Measurements from ENCODE around the gene PRDM10.
A peak's percentile ranks its signal among the peaks of the same experiment; 100 is the strongest.

The PRDM10 gene

DNA sequence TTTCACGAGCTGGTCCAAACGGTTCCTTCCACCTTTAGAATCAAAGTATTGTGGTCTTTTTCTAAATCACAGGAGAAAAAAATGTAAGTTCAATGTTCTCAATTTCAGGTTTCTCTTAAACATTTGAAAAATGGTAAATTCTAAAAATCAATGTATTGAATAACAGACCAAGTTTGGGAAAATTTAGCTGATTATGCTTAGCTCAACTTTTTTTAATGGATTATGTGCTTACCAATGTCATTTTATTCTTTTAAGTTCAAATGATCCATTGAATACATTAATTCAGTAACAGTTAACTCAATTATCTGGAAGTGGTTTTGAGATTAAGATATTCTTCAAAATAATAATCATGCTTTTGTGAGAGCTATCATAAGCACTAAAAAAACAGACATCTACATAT lies 5.1 kb downstream of the PRDM10 start:
- peaks cover 45% of the 10 kb centered on the region for H3K4me1 Mint-ChIP-seq
- H3K9me3 Mint-ChIP-seq = no peaks in the 10 kb centered on the region
- H3K36me3 Mint-ChIP-seq = peaks cover 3% of the 10 kb centered on the region
- no peak overlapping the region for H3K27ac Mint-ChIP-seq
- H3K27me3 Mint-ChIP-seq = no peaks in the 10 kb centered on the region
- H3K4me3 Mint-ChIP-seq = no peak overlapping the region

DNA sequence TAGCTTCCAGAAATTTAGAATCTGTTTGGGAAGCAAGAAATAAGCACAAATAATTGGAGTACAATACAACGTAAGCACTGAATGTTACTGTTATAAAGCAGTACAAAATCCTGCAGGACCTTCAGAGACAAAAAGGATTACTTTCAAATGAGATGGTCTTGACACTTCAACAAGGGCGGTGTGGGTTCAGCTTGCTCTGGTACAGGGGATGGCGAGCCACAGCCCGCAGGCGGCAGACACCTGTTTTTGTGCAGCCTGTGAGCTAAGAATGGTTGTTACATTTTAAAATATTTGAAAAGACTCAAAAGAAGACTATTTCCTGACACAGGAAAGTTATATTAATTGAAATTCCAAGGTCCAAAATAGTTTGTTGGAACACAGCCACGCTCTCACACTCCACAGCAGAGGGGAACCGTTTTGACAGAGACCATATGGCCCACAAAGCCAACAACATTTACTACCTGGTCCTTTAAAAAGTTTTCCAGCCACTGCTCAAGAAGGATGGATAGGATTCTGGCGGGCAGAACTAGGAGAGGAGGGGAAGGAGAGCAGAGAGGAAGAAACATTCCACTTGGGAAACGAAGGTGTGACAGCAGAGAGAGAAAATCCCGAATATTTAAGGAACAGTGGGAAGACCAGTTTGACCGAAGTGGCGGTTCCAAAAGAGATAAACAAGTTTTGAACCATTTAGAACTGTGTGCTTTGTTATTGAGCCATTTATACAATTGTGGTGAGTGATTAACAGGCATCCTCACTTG lies 6.3 kb downstream of the PRDM10 start:
- Mint-ChIP-seq H3K27ac (peak overlapping the region; percentile 36), H3K27me3 (no peaks in the 10 kb centered on the region), H3K4me3 (no peak overlapping the region), H3K4me1 (peaks cover 50% of the 10 kb centered on the region), H3K36me3 (peaks cover 3% of the 10 kb centered on the region), H3K9me3 (no peaks in the 10 kb centered on the region)

DNA sequence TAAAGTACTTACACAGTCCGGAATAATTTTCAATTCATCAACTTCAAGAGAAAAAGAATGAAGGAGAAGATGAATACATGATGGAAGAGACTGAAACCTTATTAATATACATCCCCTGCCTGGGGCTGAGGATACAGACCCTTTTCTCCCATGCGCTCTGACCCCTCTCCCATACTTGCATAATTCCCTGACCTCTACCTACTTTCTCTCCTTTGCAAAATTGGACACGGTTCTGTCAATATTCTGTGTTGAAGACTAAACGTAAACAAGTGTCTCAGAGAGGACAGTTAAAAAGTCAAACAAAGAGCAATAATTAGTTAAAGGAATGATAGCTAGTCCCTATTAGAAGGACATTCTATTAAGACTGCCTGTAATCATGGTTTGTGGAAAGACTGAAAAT lies 7.5 kb downstream of the PRDM10 start:
- Mint-ChIP-seq H3K27ac (no peak overlapping the region), H3K27me3 (no peaks in the 10 kb centered on the region), H3K4me1 (peaks cover 38% of the 10 kb centered on the region), H3K4me3 (no peak overlapping the region), H3K9me3 (no peaks in the 10 kb centered on the region), H3K36me3 (peaks cover 3% of the 10 kb centered on the region)

DNA sequence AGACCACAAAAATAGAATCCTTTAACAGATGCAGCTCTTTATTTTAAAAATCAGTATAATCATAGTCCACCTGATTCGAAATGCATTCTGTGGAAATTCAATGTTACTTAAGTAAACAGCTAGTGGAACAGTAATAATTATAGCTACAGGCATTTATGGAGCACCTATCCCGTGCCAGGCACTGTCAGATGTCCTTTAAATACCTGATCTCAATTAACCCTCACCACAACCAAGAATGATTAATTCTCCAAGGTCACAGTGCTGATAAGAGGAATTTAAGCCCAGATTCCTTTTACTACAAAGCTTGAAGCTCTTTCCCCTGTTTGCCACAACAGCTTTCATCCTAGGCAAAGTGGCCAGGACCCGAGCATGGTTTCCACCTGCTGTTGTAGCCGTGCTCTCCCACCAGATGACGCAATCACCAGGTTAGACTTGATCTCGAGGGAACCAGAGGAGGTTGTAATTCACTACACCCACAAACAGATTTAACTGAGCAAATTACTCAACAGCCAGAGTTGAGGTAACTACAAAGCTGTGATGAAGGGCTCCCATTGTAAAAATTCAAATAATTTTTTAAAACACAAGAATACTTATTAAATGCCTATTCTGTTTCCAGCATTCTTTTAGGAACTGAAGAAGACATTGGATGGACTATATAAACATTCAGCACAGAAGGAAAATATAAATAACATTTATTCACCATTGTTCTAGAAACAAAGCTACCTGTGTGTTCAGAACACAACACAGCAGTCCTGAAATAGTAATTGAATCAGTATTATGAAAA lies 10.3 kb downstream of the PRDM10 start:
- H3K36me3 Mint-ChIP-seq = peaks cover 3% of the 10 kb centered on the region
- H3K27ac Mint-ChIP-seq = no peak overlapping the region

DNA sequence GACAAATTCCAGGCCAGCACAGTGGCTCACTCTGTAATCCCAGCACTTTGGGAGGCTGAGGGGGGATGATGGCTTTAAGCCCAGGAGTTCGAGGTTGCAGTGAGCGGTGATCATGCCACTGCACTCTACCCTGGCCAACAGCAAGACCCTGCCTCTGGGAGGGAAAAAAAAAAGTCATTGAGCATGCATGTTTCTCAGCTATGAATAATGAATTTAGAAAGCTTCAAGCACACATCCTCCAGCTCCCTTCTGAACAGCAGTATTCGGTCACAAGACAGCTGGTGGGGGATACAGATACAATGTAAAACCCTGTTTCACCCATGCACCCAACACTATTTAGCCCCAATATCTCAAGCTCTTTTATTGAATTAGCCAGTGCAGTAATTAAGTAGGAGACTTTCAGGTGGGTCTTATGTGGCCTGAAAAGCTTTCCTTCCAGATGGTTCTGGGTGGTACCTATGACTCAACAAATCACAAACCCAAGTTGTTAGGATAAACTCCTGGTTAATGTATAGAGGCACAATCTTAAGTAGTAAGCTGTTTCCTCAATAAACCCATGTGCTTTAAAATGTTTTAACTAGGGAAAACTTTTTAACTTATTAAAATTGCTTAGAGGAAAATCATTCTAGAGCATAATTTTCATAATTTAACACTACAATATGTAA lies 13.4 kb downstream of the PRDM10 start:
- Mint-ChIP-seq H3K36me3 (peaks cover 5% of the 10 kb centered on the region), H3K9me3 (no peaks in the 10 kb centered on the region), H3K27me3 (no peaks in the 10 kb centered on the region), H3K4me1 (peaks cover 15% of the 10 kb centered on the region), H3K4me3 (no peak overlapping the region), H3K27ac (no peak overlapping the region)

More for the DNA sequence above, 10.3 kb downstream of the PRDM10 start:
- Mint-ChIP-seq H3K4me1 (peaks cover 18% of the 10 kb centered on the region), H3K9me3 (no peaks in the 10 kb centered on the region), H3K27me3 (no peaks in the 10 kb centered on the region), H3K4me3 (peak overlapping the region; percentile 17)

DNA sequence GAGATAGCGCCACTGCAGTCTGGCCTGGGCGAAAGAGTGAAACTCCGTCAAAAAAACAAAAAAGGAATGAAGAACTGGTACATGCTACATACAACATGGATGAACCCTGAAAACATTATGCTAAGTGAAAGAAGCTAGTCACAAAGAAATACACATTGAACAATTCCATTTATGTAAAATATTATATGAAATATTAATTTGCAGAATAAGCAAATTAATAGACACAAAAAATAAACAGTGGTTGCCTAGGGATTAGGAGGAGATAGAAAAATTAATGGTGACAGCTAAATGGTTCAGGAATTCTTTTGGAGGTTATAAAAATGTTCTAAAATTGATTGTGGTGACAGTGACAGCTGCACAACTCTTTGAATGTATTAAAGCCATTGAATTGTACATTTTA lies 14.7 kb downstream of the PRDM10 start:
- Mint-ChIP-seq H3K36me3 (peaks cover 5% of the 10 kb centered on the region), H3K4me3 (no peak overlapping the region)

DNA sequence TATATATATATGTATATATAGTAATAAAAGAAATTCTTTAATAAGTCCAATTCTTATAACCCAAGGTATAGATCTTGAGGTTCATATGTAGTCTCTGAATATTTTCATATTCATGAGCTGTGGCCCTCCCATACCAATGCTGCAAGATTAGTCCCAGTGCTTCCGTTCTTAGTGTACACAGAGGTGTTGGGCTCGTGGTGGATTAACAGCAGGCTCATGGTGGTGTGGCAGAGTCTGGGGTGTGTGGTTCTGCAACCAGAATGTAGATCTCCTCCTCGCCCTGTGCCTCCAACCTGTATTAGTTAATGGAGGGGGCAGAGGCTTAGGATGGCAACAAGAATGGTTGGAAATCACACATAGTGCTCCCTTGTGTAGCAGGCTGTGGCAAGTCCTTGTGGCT lies 16.8 kb downstream of the PRDM10 start:
- Mint-ChIP-seq H3K4me3 (no peak overlapping the region), H3K36me3 (peaks cover 5% of the 10 kb centered on the region), H3K27ac (no peak overlapping the region), H3K27me3 (no peaks in the 10 kb centered on the region), H3K4me1 (peaks cover 8% of the 10 kb centered on the region), H3K9me3 (no peaks in the 10 kb centered on the region)

More for the DNA sequence above, 14.7 kb downstream of the PRDM10 start:
- Mint-ChIP-seq H3K9me3 (no peaks in the 10 kb centered on the region), H3K27ac (no peak overlapping the region), H3K27me3 (no peaks in the 10 kb centered on the region), H3K4me1 (peaks cover 16% of the 10 kb centered on the region)

DNA sequence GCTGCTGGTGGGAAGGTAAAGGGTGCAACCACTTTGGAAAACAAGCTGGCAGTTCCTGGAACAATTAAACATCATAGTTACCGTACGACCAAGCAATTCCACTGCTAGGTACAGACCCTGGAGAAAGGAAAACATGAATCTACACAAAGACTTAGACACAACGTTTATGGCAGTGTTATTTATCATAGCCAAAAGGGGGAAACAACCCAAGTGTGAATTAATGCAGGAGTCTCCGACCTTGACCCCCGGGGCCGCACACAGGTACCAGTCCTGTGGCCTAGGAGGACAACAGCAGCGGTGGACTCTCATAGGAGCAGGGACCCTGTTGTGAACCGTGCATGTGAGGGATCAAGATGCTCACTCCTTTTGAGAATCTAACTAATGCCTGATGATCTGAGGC lies 22.5 kb downstream of the PRDM10 start:
- Mint-ChIP-seq H3K27me3 (no peaks in the 10 kb centered on the region), H3K9me3 (no peaks in the 10 kb centered on the region), H3K27ac (no peak overlapping the region), H3K4me1 (peaks cover 12% of the 10 kb centered on the region), H3K36me3 (peaks cover 6% of the 10 kb centered on the region), H3K4me3 (no peak overlapping the region)

DNA sequence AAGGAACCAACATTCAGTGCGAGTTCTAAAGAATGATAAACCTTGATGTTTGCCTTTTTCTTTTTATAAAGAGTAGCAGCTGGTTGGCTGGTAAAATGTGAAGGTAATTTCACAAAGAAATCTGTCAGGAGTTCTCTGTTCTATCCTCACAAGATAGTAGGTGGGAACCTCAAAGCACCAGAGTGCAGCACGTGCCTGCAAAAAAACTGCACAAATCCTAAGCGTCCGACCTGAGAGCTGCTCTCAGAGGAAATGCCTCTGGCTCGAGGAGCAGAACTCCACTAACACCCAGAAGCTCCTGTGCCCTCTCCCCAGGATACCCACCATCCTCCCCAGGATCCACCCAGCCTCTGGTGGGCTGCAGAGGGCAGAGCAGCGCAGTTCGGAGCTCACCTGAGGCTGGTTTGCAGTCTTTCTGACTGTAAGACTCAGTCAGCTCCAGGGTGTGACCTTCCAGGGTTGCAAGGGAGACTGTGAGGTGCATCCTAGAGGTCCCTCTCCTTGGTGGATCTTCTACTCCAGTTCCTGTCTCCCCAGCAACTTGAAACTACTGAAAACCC lies 23.5 kb downstream of the PRDM10 start:
- H3K36me3 Mint-ChIP-seq = peaks cover 2% of the 10 kb centered on the region
- H3K27me3 Mint-ChIP-seq = no peaks in the 10 kb centered on the region
- H3K4me1 Mint-ChIP-seq = peaks cover 3% of the 10 kb centered on the region
- no peaks in the 10 kb centered on the region for H3K9me3 Mint-ChIP-seq
- no peak overlapping the region for H3K27ac Mint-ChIP-seq
- H3K4me3 Mint-ChIP-seq = no peak overlapping the region

DNA sequence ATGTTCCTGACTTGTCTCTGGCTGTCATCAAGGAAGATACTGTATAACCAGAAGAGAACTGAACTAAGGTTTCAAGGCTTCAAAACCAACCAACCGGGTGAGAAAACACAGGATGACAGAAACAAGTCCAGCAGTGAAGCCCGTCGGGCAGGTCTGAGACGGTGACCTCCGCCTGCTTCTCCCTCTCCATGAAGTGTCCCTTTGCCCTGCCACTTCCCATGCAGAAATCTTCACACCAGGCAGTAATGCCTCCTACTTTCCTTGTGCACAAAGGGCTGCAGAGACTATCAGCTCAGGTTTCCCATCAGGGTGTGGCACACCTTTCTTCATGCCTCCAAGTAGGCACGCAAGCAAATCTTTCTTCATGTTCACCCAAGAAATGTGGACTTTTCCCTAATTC lies 24.2 kb downstream of the PRDM10 start:
- peaks cover 2% of the 10 kb centered on the region for H3K36me3 Mint-ChIP-seq
- H3K4me1 Mint-ChIP-seq = peaks cover 3% of the 10 kb centered on the region
- H3K4me3 Mint-ChIP-seq = no peak overlapping the region
- no peak overlapping the region for H3K27ac Mint-ChIP-seq
- H3K27me3 Mint-ChIP-seq = no peaks in the 10 kb centered on the region
- no peaks in the 10 kb centered on the region for H3K9me3 Mint-ChIP-seq

DNA sequence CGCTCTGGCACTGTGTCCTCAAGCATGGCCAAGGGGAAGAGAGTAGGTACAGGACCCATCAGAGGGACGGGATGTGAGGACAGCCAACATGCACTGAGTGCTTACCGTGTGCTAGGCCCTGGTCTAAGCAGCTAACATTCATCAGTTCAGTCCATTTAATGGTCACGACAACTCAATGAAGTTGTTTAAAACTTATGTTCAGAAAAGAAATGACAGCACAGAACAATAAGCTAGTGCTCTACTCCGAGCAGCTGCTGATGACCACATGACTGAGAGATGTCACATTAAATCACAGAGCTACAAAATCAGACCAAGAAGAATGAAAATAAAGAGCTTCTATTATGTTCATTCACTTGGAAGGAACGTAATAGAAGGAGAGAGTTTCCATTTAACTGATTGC lies 26.3 kb downstream of the PRDM10 start:
- Mint-ChIP-seq H3K27me3 (no peaks in the 10 kb centered on the region), H3K27ac (no peak overlapping the region), H3K36me3 (peaks cover 2% of the 10 kb centered on the region), H3K4me1 (peaks cover 7% of the 10 kb centered on the region), H3K4me3 (no peak overlapping the region), H3K9me3 (no peaks in the 10 kb centered on the region)

DNA sequence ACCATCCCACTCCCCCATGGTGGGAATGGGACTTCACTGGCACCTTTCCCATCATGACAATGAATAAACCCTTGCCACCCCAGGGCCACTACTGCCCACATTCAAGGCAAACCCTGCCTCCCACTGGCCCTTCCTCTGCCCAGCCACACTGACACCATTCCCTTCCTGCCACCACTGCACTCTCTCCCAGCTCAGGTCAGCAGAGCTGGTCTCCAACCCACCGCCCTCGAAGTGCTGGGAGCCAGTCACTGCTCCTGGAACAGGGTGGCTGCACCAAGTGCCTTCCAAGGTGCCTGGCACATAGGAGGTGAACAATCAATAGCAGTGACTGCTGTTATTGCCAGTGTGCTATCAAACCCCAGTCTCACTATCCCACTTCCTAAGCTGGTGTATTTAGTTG lies 27.1 kb downstream of the PRDM10 start:
- Mint-ChIP-seq H3K9me3 (no peaks in the 10 kb centered on the region), H3K36me3 (peaks cover 3% of the 10 kb centered on the region), H3K27ac (no peak overlapping the region), H3K27me3 (no peaks in the 10 kb centered on the region), H3K4me1 (peaks cover 5% of the 10 kb centered on the region), H3K4me3 (no peak overlapping the region)

DNA sequence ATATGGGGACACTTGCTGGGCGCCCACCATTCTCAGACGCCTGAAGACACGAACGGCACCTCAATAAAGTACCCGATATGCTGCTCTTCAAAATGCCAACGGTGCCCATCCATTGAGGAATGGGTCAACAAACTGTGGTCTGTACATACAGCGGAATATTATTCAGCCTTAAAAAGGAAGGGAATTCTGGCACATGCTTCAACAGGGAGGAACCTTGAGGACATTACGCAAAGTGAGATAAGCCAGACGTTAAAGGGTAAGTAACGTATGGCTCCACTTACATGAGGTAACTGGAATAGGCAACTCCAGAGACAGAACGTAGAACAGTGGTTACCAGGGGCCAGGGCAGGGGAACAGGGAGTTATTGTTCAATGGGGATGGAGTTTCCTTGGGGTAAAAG lies 28.0 kb downstream of the PRDM10 start:
- Mint-ChIP-seq H3K4me1 (peaks cover 3% of the 10 kb centered on the region), H3K4me3 (no peak overlapping the region), H3K27me3 (no peaks in the 10 kb centered on the region), H3K36me3 (peaks cover 5% of the 10 kb centered on the region), H3K27ac (no peak overlapping the region), H3K9me3 (no peaks in the 10 kb centered on the region)

DNA sequence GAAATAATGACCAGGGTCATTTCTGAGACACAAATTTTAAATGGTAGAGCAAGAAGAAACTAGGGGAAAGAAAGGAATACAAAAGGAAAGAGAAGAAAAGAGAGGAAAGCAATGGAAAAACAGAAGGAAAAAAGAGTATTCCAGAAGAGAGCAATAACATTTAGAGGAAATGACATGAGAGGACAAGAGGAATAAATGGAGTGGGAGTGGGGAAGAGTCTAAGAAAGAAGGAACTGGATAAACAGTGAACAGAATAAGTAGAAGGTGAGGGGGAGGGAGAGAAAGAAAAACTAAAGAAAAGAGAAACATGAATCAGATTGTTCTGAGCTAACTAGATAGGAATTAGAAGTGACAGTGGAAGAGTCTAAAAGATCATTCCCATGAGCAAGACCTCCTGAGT lies 28.4 kb downstream of the PRDM10 start:
- peaks cover 5% of the 10 kb centered on the region for H3K36me3 Mint-ChIP-seq
- H3K27ac Mint-ChIP-seq = no peak overlapping the region
- H3K4me1 Mint-ChIP-seq = peaks cover 3% of the 10 kb centered on the region
- H3K9me3 Mint-ChIP-seq = no peaks in the 10 kb centered on the region
- H3K27me3 Mint-ChIP-seq = no peaks in the 10 kb centered on the region
- no peak overlapping the region for H3K4me3 Mint-ChIP-seq

DNA sequence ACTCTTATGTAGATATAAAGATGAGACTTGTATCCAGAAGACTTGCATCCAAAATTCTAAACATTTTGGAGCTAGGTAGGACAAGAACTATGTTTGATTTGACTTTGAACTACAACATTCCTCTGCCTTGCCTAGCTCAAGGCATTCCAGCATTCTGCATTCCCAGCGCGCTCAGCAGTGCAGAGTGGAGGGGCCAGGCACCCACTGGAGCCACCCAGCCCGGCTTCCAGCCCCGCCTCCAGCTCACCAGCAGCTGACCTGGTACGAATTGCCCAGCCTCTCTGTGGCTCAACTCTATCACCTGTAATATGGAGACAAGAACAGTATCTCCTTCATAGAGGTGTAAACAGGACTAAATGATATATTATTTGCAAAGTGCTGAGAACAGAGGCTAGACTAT lies 28.8 kb downstream of the PRDM10 start:
- no peak overlapping the region for H3K27ac Mint-ChIP-seq
- H3K27me3 Mint-ChIP-seq = no peaks in the 10 kb centered on the region
- no peak overlapping the region for H3K4me3 Mint-ChIP-seq
- H3K9me3 Mint-ChIP-seq = no peaks in the 10 kb centered on the region
- peaks cover 3% of the 10 kb centered on the region for H3K4me1 Mint-ChIP-seq
- H3K36me3 Mint-ChIP-seq = peaks cover 5% of the 10 kb centered on the region

DNA sequence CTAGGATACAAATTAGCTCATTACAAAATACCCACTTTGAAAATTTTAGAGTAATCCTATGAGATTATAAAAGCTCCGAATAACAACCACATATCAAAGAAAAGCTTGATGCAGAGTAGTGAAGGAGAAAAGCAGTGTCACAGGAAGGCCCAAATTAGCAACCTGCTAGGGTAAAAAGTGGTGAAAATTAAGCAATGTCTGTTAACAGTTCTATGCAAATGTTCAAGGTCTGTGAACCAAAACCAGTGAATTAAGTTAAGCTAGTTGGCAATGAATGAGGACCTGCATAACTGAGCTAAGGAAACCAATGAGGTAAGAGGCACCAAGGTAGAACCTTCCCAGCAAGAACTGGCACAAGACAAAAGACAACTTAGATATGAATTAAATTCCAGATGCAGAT lies 29.6 kb downstream of the PRDM10 start:
- Mint-ChIP-seq H3K27me3 (no peaks in the 10 kb centered on the region), H3K36me3 (peaks cover 5% of the 10 kb centered on the region), H3K4me3 (no peak overlapping the region), H3K27ac (no peak overlapping the region), H3K4me1 (peaks cover 3% of the 10 kb centered on the region), H3K9me3 (no peaks in the 10 kb centered on the region)

Measured in activated naive CD4-positive, alpha-beta T cell treated with anti-CD3 and anti-CD28 coated beads, Interleukin-2, amount 50 U/mL, for 24 hours (primary cell).